H1 (cell line): ENCODE measurements around the gene TSR1.

ENCODE experiments used
- ASH2L ChIP-seq: fragments of 200-600, 300-600 bp; sonication (generic); IDR thresholded peaks from one replicate; pipeline ENCODE4 v1.7.1; 2017; ENCODE audit warnings: low read length
- BRCA1 ChIP-seq: IDR thresholded peaks from 2 replicates; pipeline ENCODE4 v1.6.1; 2012; ENCODE audit warnings: low read depth, low read length, improper control_type of control experiment
- NRF1 ChIP-seq: IDR thresholded peaks from 2 replicates; pipeline ENCODE4 v1.6.1; 2011; ENCODE audit warnings: mild to moderate bottlenecking, low read depth, low read length, improper control_type of control experiment
- PHF8 ChIP-seq: fragments of 200-600 bp; sonication (generic); conservative IDR thresholded peaks from 2 replicates; pipeline ENCODE4 v1.7.1; 2012; ENCODE audit warnings: low read depth, mild to moderate bottlenecking, inconsistent platforms, low read length, moderate library complexity
- POLR2A ChIP-seq, 2 experiments: IDR thresholded peaks; 1 replicate in 1 of 2; 2 replicates in 1 of 2; pipeline ENCODE4 v1.6.1; 2011; ENCODE audit warnings: low read depth in 2 of 2, low read length in 2 of 2, mild to moderate bottlenecking in 2 of 2; ENCODE audit errors: control extremely low read depth in 1 of 2
- SIN3A ChIP-seq, 2 experiments: IDR thresholded peaks in 1 of 2; conservative IDR thresholded peaks in 1 of 2; 2 replicates each; pipeline ENCODE4 v1.6.1; 2011 to 2012; ENCODE audit warnings: low read length in 2 of 2, improper control_type of control experiment in 1 of 2, low read depth in 1 of 2, mild to moderate bottlenecking in 1 of 2
- SRF ChIP-seq: IDR thresholded peaks from 2 replicates; pipeline ENCODE4 v1.6.1; 2011; ENCODE audit warnings: mild to moderate bottlenecking, low read depth, low read length, moderate library complexity
- YY1 ChIP-seq: IDR thresholded peaks from 2 replicates; pipeline ENCODE4 v1.6.1; 2011; ENCODE audit warnings: low read depth, mild to moderate bottlenecking, low read length
- TF ChIP-seq, protein P1 (sequence below): IDR thresholded peaks from 2 replicates; pipeline ENCODE4 v1.6.1; 2011; ENCODE audit warnings: low read length, improper control_type of control experiment
- TF ChIP-seq, protein P2 (sequence below), 3 experiments: IDR thresholded peaks; 1 replicate in 2 of 3; 2 replicates in 1 of 3; pipeline versions ENCODE4 v1.5.1 to v1.6.1; 2011; ENCODE audit warnings: low read length in 3 of 3, mild to moderate bottlenecking in 3 of 3, inconsistent platforms in 2 of 3, low read depth in 1 of 3, moderate library complexity in 1 of 3; ENCODE audit not compliant: insufficient read depth in 1 of 3; ENCODE audit errors: control extremely low read depth in 1 of 3
- TF ChIP-seq, protein P3 (sequence below): IDR thresholded peaks from 2 replicates; pipeline ENCODE4 v1.6.1; 2012; ENCODE audit warnings: inconsistent platforms

DNA sequence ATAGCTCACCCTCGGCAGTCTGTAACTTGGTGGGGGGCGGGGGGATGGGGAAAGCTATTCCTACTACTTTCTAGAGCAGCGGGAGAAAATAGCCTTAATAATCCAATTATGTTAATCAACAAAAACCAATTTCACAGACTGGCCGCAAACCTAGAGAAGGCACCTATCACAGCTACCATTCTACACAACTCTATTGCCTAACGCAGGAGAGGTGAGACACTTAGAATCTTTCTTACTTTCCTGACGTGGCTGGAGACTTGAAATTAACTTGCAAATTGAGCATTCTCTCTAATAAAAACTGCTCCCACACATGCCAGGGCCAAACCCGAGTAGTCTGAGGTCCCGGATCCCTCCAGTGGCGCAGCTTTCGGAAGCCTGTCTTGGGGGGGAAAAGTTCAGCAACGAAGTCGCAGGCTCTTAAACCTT, 33.5 kb downstream of the TSR1 start:
- TF ChIP-seq PHF8 = no peak
- no peak for TF ChIP-seq SRF
- TF ChIP-seq, protein P1, sequence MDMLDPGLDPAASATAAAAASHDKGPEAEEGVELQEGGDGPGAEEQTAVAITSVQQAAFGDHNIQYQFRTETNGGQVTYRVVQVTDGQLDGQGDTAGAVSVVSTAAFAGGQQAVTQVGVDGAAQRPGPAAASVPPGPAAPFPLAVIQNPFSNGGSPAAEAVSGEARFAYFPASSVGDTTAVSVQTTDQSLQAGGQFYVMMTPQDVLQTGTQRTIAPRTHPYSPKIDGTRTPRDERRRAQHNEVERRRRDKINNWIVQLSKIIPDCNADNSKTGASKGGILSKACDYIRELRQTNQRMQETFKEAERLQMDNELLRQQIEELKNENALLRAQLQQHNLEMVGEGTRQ = no peak
- TF ChIP-seq, protein P2, sequence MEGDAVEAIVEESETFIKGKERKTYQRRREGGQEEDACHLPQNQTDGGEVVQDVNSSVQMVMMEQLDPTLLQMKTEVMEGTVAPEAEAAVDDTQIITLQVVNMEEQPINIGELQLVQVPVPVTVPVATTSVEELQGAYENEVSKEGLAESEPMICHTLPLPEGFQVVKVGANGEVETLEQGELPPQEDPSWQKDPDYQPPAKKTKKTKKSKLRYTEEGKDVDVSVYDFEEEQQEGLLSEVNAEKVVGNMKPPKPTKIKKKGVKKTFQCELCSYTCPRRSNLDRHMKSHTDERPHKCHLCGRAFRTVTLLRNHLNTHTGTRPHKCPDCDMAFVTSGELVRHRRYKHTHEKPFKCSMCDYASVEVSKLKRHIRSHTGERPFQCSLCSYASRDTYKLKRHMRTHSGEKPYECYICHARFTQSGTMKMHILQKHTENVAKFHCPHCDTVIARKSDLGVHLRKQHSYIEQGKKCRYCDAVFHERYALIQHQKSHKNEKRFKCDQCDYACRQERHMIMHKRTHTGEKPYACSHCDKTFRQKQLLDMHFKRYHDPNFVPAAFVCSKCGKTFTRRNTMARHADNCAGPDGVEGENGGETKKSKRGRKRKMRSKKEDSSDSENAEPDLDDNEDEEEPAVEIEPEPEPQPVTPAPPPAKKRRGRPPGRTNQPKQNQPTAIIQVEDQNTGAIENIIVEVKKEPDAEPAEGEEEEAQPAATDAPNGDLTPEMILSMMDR (IDR thresholded peaks at IDR 0.05; ENCODE audit: control extremely low read depth in 1 of 3, insufficient read depth in 1 of 3, low read depth in 1 of 3, low read length in 3 of 3) = no peak
- no peak for TF ChIP-seq ASH2L
- TF ChIP-seq, protein P3, sequence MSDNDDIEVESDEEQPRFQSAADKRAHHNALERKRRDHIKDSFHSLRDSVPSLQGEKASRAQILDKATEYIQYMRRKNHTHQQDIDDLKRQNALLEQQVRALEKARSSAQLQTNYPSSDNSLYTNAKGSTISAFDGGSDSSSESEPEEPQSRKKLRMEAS = no peak
- no peak for TF ChIP-seq NRF1
- no peak for TF ChIP-seq YY1
- no peak for TF ChIP-seq BRCA1
- TF ChIP-seq SIN3A (conservative IDR thresholded peaks at IDR 0.05 in 1 of 2, IDR thresholded peaks at IDR 0.05 in 1 of 2; ENCODE audit: low read depth in 1 of 2, low read length in 2 of 2) = peak in 1 of 2 experiments; percentile 12; a peak in 1 of 4 replicates
- TF ChIP-seq POLR2A (IDR thresholded peaks at IDR 0.05; ENCODE audit: control extremely low read depth in 1 of 2, low read depth in 2 of 2, low read length in 2 of 2) = no peak
